DOHH2 (cell line): ENCODE data around the gene ASXL2.

Source experiments
- EZH2phosphoT487 ChIP-seq: fragments of 200-600 bp; sonication (generic); IDR thresholded peaks from 2 replicates; pipeline ENCODE4 v1.6.1; 2017; ENCODE audit warnings: borderline replicate concordance, mild to moderate bottlenecking, antibody characterized with exemption, low read length, moderate library complexity, mixed read lengths
- TF ChIP-seq, protein P1 (sequence below): fragments of 200-600 bp; sonication (generic); IDR thresholded peaks from one replicate; pipeline ENCODE4 v1.5.1; 2014; ENCODE audit warnings: antibody characterized with exemption, mild to moderate bottlenecking, low read depth, low read length; ENCODE audit not compliant: poor library complexity, severe bottlenecking

DNA sequence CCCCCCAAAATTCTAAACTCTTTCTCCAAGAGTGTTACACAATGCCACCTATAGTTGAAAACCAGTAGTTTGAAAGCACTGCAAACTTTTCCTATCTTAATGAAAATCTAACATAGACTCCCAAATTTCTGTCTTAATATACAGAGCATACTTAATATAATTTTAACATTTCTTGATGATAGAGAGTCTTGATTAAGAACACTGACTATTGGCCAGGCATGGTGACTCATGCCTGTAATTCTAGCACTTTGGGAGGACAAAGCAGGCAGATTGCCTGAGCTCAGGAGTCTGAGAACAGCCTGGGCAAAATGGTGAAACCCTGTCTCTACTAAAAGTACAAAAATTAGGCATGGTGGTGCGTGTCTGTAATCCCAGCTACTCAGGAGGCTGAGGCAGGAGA is 34.2 kb downstream of the ASXL2 start:
- TF ChIP-seq, protein P1, sequence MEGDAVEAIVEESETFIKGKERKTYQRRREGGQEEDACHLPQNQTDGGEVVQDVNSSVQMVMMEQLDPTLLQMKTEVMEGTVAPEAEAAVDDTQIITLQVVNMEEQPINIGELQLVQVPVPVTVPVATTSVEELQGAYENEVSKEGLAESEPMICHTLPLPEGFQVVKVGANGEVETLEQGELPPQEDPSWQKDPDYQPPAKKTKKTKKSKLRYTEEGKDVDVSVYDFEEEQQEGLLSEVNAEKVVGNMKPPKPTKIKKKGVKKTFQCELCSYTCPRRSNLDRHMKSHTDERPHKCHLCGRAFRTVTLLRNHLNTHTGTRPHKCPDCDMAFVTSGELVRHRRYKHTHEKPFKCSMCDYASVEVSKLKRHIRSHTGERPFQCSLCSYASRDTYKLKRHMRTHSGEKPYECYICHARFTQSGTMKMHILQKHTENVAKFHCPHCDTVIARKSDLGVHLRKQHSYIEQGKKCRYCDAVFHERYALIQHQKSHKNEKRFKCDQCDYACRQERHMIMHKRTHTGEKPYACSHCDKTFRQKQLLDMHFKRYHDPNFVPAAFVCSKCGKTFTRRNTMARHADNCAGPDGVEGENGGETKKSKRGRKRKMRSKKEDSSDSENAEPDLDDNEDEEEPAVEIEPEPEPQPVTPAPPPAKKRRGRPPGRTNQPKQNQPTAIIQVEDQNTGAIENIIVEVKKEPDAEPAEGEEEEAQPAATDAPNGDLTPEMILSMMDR, result no peak
- no peak for TF ChIP-seq EZH2phosphoT487
